BE2C (cell line): ENCODE measurements around the gene DYRK1A.

ENCODE experiments used
- DNase-seq: peaks from one replicate; pipeline ENCODE4 v3.0.0-alpha.2; 2020
- H3K27me3 ChIP-seq: fragments of 250-450 bp; sonication (Bioruptor Pico); 2 replicates; pipeline ENCODE4 v1.5.1; 2020; ENCODE audit warnings: mild to moderate bottlenecking
- H3K36me3 ChIP-seq: fragments of 250-450 bp; sonication (Bioruptor Pico); 2 replicates; pipeline ENCODE4 v1.5.1; 2020; ENCODE audit warnings: mild to moderate bottlenecking
- H3K4me1 ChIP-seq: fragments of 250-450 bp; sonication (Bioruptor Pico); 2 replicates; pipeline ENCODE4 v1.5.1; 2020
- H3K4me3 ChIP-seq: 2 replicates; pipeline ENCODE4 v1.5.1; 2011; ENCODE audit warnings: low read depth, low read length
- H3K9me3 ChIP-seq: fragments of 250-450 bp; sonication (Bioruptor Pico); 2 replicates; pipeline ENCODE4 v1.5.1; 2020
- TF ChIP-seq, protein P1 (sequence below): IDR thresholded peaks from 2 replicates; pipeline ENCODE4 v1.5.1; 2012; ENCODE audit warnings: mild to moderate bottlenecking, low read depth, low read length

Gene DYRK1A

GRCh38 chr21:37561506-37561905, 194.9 kb downstream of the DYRK1A start:
- Histone ChIP-seq H3K27me3 (no peaks in the 10 kb centered on the region), H3K36me3 (no peaks in the 10 kb centered on the region), H3K4me3 (no peak overlapping the region), H3K4me1 (no peaks in the 10 kb centered on the region), H3K9me3 (no peaks in the 10 kb centered on the region)
- DNase-seq, result no peak
- TF ChIP-seq, protein P1, sequence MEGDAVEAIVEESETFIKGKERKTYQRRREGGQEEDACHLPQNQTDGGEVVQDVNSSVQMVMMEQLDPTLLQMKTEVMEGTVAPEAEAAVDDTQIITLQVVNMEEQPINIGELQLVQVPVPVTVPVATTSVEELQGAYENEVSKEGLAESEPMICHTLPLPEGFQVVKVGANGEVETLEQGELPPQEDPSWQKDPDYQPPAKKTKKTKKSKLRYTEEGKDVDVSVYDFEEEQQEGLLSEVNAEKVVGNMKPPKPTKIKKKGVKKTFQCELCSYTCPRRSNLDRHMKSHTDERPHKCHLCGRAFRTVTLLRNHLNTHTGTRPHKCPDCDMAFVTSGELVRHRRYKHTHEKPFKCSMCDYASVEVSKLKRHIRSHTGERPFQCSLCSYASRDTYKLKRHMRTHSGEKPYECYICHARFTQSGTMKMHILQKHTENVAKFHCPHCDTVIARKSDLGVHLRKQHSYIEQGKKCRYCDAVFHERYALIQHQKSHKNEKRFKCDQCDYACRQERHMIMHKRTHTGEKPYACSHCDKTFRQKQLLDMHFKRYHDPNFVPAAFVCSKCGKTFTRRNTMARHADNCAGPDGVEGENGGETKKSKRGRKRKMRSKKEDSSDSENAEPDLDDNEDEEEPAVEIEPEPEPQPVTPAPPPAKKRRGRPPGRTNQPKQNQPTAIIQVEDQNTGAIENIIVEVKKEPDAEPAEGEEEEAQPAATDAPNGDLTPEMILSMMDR, result no peak

GRCh38 chr21:37561941-37562919, 195.7 kb downstream of the DYRK1A start:
- H3K36me3 ChIP-seq, result no peaks in the 10 kb centered on the region
- no peaks in the 10 kb centered on the region for H3K27me3 ChIP-seq
- no peaks in the 10 kb centered on the region for H3K9me3 ChIP-seq
- no peaks in the 10 kb centered on the region for H3K4me1 ChIP-seq
- no peak overlapping the region for H3K4me3 ChIP-seq
- TF ChIP-seq, protein P1, result no peak
- no peak for DNase-seq

DNA sequence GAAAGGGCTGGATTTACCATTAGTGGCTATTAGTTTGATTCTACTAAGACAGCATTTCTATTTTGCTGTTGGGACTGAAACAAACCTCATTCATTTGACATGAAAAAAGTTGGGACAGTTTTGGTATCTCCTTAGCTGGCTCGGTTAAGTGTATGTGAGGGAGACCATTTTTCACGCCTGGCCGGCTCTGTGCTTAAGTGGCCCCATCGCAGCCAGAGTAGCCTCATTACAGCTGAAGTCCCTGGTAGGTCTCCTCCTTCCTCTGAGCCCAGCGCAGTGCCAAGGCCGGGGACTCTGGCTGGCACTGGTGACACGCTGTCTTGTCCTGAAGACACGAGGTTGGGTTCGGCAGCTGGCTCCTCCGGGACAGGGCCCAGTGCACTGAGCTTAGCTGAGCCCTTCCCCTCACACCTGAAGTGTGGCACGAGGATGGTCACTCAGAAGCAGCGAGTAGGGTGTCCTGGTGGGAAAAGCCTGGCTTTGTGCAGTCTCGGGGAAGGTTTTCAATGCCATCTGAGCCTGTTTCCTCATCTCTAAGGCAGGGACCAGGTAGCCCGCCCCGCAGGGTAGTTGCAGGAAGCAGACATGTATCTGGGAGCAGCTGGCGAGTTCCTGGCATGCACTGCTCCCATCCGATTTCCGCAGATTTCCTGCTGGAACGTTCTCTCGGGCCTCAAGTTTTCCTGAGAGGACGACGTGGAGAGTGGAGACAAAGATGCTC, 196.5 kb downstream of the DYRK1A start:
- H3K27me3 ChIP-seq, result no peaks in the 10 kb centered on the region
- TF ChIP-seq, protein P1, result no peak
- no peaks in the 10 kb centered on the region for H3K9me3 ChIP-seq
- no peaks in the 10 kb centered on the region for H3K4me1 ChIP-seq
- H3K4me3 ChIP-seq, result peak overlapping the region; percentile 83
- no peaks in the 10 kb centered on the region for H3K36me3 ChIP-seq
- peak; percentile 38 for DNase-seq

GRCh38 chr21:37563641-37564340, 197.2 kb downstream of the DYRK1A start:
- DNase-seq, result peak; percentile 96
- no peaks in the 10 kb centered on the region for H3K4me1 ChIP-seq
- H3K4me3 ChIP-seq, result peak overlapping the region; percentile 83
- TF ChIP-seq, protein P1, result peak; percentile 41
- no peaks in the 10 kb centered on the region for H3K36me3 ChIP-seq
- no peaks in the 10 kb centered on the region for H3K27me3 ChIP-seq
- no peaks in the 10 kb centered on the region for H3K9me3 ChIP-seq

- Histone ChIP-seq H3K4me3 (peak overlapping the region; percentile 83), H3K4me1 (no peaks in the 10 kb centered on the region), H3K9me3 (no peaks in the 10 kb centered on the region), H3K27me3 (no peaks in the 10 kb centered on the region), H3K36me3 (no peaks in the 10 kb centered on the region)
- peak; percentile 92 for DNase-seq
- TF ChIP-seq, protein P1, result no peak; the same call in 1 of the 2 replicates
Observed at GRCh38 chr21:37564341-37564923, 197.9 kb downstream of the DYRK1A start.
